Keratinocyte (primary cell): ENCODE measurements around the gene L3MBTL2. TPM values are rescaled to one million over a fixed set of nuclear protein-coding genes. Genes with fewer than 3 reads are reported as not detected.

Source experiments
- DNase-seq: peaks from one replicate; pipeline ENCODE4 v3.0.0-alpha.2; 2011; ENCODE audit warnings: low read depth, missing footprints, low spot score
- FAIRE-seq: peaks from 2 replicates; lab custom pipeline; 2011; peaks lifted over from hg19 to GRCh38; lab: Jason Lieb, UNC
- H2AFZ ChIP-seq: 2 replicates; pipeline ENCODE4 v1.6.0; 2012; ENCODE audit warnings: low read length, control low read depth, inconsistent platforms; ENCODE audit not compliant: control insufficient read depth
- H3K27ac ChIP-seq: 2 replicates; pipeline ENCODE4 v1.5.1; 2011; ENCODE audit warnings: low read length; ENCODE audit not compliant: control insufficient read depth, insufficient read depth
- H3K27me3 ChIP-seq: 3 replicates; pipeline ENCODE4 v1.6.0; 2011; ENCODE audit warnings: low read length; ENCODE audit not compliant: control insufficient read depth, insufficient read depth; ENCODE audit errors: extremely low read depth
- H3K36me3 ChIP-seq, 2 experiments: 2 replicates in 1 of 2; 3 replicates in 1 of 2; pipeline ENCODE4 v1.5.1; 2011; ENCODE audit warnings: low read length in 2 of 2, mild to moderate bottlenecking in 1 of 2; ENCODE audit not compliant: control insufficient read depth in 2 of 2, insufficient read depth in 2 of 2; ENCODE audit errors: extremely low read depth in 1 of 2
- H3K4me1 ChIP-seq: 3 replicates; pipeline ENCODE4 v1.5.1; 2011; ENCODE audit warnings: low read length; ENCODE audit not compliant: control insufficient read depth, insufficient read depth; ENCODE audit errors: extremely low read depth
- H3K4me2 ChIP-seq: 3 replicates; pipeline ENCODE4 v1.6.0; 2011; ENCODE audit warnings: low read depth, low read length; ENCODE audit not compliant: control insufficient read depth, insufficient read depth; ENCODE audit errors: extremely low read depth
- H3K4me3 ChIP-seq, 3 experiments: fragments of 200-600 bp in 1 of 3; sonication (generic) in 1 of 3; 2 replicates in 2 of 3; 3 replicates in 1 of 3; pipeline ENCODE4 v1.5.1; 2011 to 2016; ENCODE audit warnings: low read length in 3 of 3, mild to moderate bottlenecking in 3 of 3, control low read depth in 2 of 3, inconsistent platforms in 1 of 3, low read depth in 1 of 3, mixed read lengths in 1 of 3, mixed run types in 1 of 3, moderate library complexity in 1 of 3; ENCODE audit not compliant: control insufficient read depth in 2 of 3, insufficient read depth in 2 of 3; ENCODE audit errors: extremely low read depth in 1 of 3
- H3K79me2 ChIP-seq: 2 replicates; pipeline ENCODE4 v1.6.0; 2012; ENCODE audit warnings: low read length; ENCODE audit not compliant: control insufficient read depth, insufficient read depth
- H3K9ac ChIP-seq: 3 replicates; pipeline ENCODE4 v1.6.0; 2011; ENCODE audit warnings: low read length; ENCODE audit not compliant: control insufficient read depth, insufficient read depth; ENCODE audit errors: extremely low read depth
- H3K9me1 ChIP-seq: 3 replicates; pipeline ENCODE4 v1.6.0; 2011; ENCODE audit warnings: low read length; ENCODE audit not compliant: control insufficient read depth, insufficient read depth; ENCODE audit errors: extremely low read depth
- H3K9me3 ChIP-seq: 2 replicates; pipeline ENCODE4 v1.5.1; 2012; ENCODE audit warnings: low read depth, low read length; ENCODE audit not compliant: control insufficient read depth
- H4K20me1 ChIP-seq: 3 replicates; pipeline ENCODE4 v1.6.0; 2011; ENCODE audit warnings: low read length; ENCODE audit not compliant: control insufficient read depth, insufficient read depth; ENCODE audit errors: extremely low read depth
- CTCF ChIP-seq, 3 experiments: IDR thresholded peaks in 1 of 3; conservative IDR thresholded peaks in 1 of 3; optimal IDR thresholded peaks in 1 of 3; 2 replicates in 2 of 3; 3 replicates in 1 of 3; pipeline versions ENCODE3 to v1.5.1; 2011; ENCODE audit warnings: low read length in 3 of 3, mild to moderate bottlenecking in 3 of 3, moderate library complexity in 2 of 3, control low read depth in 1 of 3, inconsistent platforms in 1 of 3; ENCODE audit not compliant: insufficient read depth in 2 of 3; ENCODE audit errors: extremely low read depth in 1 of 3
- EZH2 ChIP-seq: IDR thresholded peaks from one replicate; pipeline ENCODE4 v1.6.1; 2012; ENCODE audit warnings: inconsistent platforms, mild to moderate bottlenecking, low read length, moderate library complexity
- dilution Hi-C: fragments of 300-500 bp; cut with MboI; formaldehyde crosslinking; loops from one replicate; pipeline ENCODE4 v1.7.0; 2020; ENCODE audit warnings: low sequenced_read_pairs; ENCODE audit not compliant: extremely low pct_ligation_motif_present
- polyA plus RNA-seq, 5 experiments: library from polyadenylated mRNA; depleted of rRNA in 3 of 5; stranded (reverse) in 3 of 5; stranded (forward) in 1 of 5; unstranded in 1 of 5; fragments of >200 nt; gene quantifications; 1 replicate in 1 of 5; 2 replicates in 3 of 5; 3 replicates in 1 of 5; pipeline versions ENCODE4 v1.2.1 to v1.2.3, GENCODE V29; 2011 to 2012; ENCODE audit warnings: missing spikeins in 2 of 5, low read depth in 1 of 5, low replicate concordance in 1 of 5

Gene L3MBTL2
- polyA plus RNA-seq, 1 donor (not counting 4 experiments of a cell fraction or from before 2014, with no cell fraction given) = 16.7 TPM

GRCh38 chr22:41267958-41268357 lies 62.8 kb downstream of the L3MBTL2 start:
- Histone ChIP-seq H3K9me1 (peaks cover 4% of the 10 kb centered on the region), H4K20me1 (peaks cover 5% of the 10 kb centered on the region), H3K79me2 (peaks cover 58% of the 10 kb centered on the region), H2AFZ (no peak overlapping the region), H3K27ac (no peak overlapping the region), H3K4me1 (peaks cover 14% of the 10 kb centered on the region), H3K9me3 (no peaks in the 10 kb centered on the region), H3K4me2 (no peak overlapping the region), H3K27me3 (no peaks in the 10 kb centered on the region), H3K36me3 (peaks cover 52 to 58% of the 10 kb centered on the region in 2 experiments), H3K9ac (no peak overlapping the region), H3K4me3 (no peak overlapping the region)
- TF ChIP-seq EZH2 (no peak), CTCF (optimal IDR thresholded peaks at IDR 0.05 in 1 of 3, IDR thresholded peaks at IDR 0.05 in 1 of 3, conservative IDR thresholded peaks at IDR 0.05 in 1 of 3; ENCODE audit: extremely low read depth in 1 of 3, insufficient read depth in 2 of 3, low read length in 3 of 3) (no peak)
- DNase-seq (no peak), FAIRE-seq (no peak)
- dilution Hi-C loops = no loop called here

- no peaks in the 10 kb centered on the region for H3K9me3 ChIP-seq
- DNase-seq (peak; percentile 32), FAIRE-seq (no peak)
- peak; percentile 51 to 64 (median 52) for TF ChIP-seq CTCF (optimal IDR thresholded peaks at IDR 0.05 in 1 of 3, IDR thresholded peaks at IDR 0.05 in 1 of 3, conservative IDR thresholded peaks at IDR 0.05 in 1 of 3; ENCODE audit: extremely low read depth in 1 of 3, insufficient read depth in 2 of 3, low read length in 3 of 3)
- no peak for TF ChIP-seq EZH2
- no peaks in the 10 kb centered on the region for H3K9me1 ChIP-seq
- H3K79me2 ChIP-seq = peaks cover 48% of the 10 kb centered on the region
- H3K4me3 ChIP-seq = no peak overlapping the region
- peak overlapping the region; percentile 25 for H3K4me2 ChIP-seq
- dilution Hi-C loops = no loop called here
- H3K36me3 ChIP-seq = peaks cover 39 to 48% of the 10 kb centered on the region in 2 experiments
- H3K4me1 ChIP-seq = peaks cover 37% of the 10 kb centered on the region
- peak overlapping the region; percentile 38 for H3K9ac ChIP-seq
- peak overlapping the region; percentile 84 for H3K27ac ChIP-seq
- H3K27me3 ChIP-seq = no peaks in the 10 kb centered on the region
- H4K20me1 ChIP-seq = peaks cover 2% of the 10 kb centered on the region
- no peak overlapping the region for H2AFZ ChIP-seq
Observed at GRCh38 chr22:41271787-41272186, 66.7 kb downstream of the L3MBTL2 start.
